K562 (cell line): ENCODE data around the gene WDR27.

Source experiments
- POLR2A ChIP-seq: fragments of 450-650 bp; conservative IDR thresholded peaks from 2 replicates; pipeline ENCODE4 v1.6.1; 2016
- SMC3 ChIP-seq: conservative IDR thresholded peaks from 2 replicates; pipeline ENCODE4 v1.6.1; 2011; ENCODE audit warnings: low read depth, low read length, improper control_type of control experiment; ENCODE audit not compliant: insufficient read depth

- TF ChIP-seq POLR2A: no peak
- TF ChIP-seq SMC3: no peak
Measured at GRCh38 chr6:169667716-169668115, 34.1 kb downstream of the WDR27 start.
